ENCODE results near the gene FLAD1.

- TF ChIP-seq ZNF384 (IDR thresholded peaks at IDR 0.05) (no peak), HDGF (IDR thresholded peaks at IDR 0.05; ENCODE audit: borderline replicate concordance) (no peak), TARDBP (IDR thresholded peaks at IDR 0.05) (no peak), ELF4 (IDR thresholded peaks at IDR 0.05) (no peak), FOXK2 (IDR thresholded peaks at IDR 0.05) (no peak), PKNOX1 (IDR thresholded peaks at IDR 0.05) (no peak), FOXM1 (IDR thresholded peaks at IDR 0.05; ENCODE audit: borderline replicate concordance) (no peak), SUZ12 (IDR thresholded peaks at IDR 0.05) (no peak), SP1 (IDR thresholded peaks at IDR 0.05) (no peak), FOXA1 (IDR thresholded peaks at IDR 0.05) (no peak), CTBP1 (IDR thresholded peaks at IDR 0.05; ENCODE audit: borderline replicate concordance) (no peak)
Measured at GRCh38 chr1:154967331-154967950, 15.7 kb upstream of the FLAD1 start.

All from HEK293T (cell line).